ENCODE results near the gene LECT2. TPM values are rescaled to one million over a fixed set of nuclear protein-coding genes. Genes with fewer than 3 reads are reported as not detected.

Gene LECT2
- total and polyA plus RNA-seq, 10 of the 15 experiments (the other 5 are each of a cell fraction or from before 2014, with no cell fraction given) = not detected

DNA sequence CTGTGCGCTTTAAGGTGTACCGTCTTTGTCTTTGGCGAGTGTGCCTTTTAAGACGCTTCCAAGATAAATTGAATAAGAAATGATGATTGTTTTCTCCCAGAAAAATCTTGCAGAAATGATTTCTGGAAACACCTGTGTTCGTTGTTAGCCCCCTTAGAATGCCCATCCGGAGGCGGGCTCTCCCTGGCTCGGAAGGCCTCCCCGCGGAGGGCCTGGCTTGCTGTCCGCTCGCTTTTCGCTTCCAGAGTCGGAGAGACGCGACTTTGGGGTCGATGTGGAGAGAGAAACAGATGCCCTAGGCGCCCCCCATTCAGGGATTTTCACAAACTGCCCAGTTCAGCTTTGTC, 23.9 kb downstream of the LECT2 start:
- no peak overlapping the region for H3K4me3 ChIP-seq
- DNase-seq (ENCODE audit: low read depth, low spot score) (no peak), FAIRE-seq (no peak), ATAC-seq (no peak)
- no peaks in the 10 kb centered on the region for H3K9me3 ChIP-seq (replicated peaks; ENCODE audit: control insufficient read depth, insufficient read depth, low read length)
- H3K27me3 ChIP-seq (replicated peaks in 1 of 2; ENCODE audit: control insufficient read depth in 2 of 2, insufficient read depth in 2 of 2, low read length in 1 of 2) = peaks cover 2 to 3% of the 10 kb centered on the region in 2 experiments; a peak in 2 of 4 replicates
- WGBS (ENCODE audit: insufficient coverage, insufficient replicate concordance, low lambda C conversion rate, missing lambda C conversion rate) = 46% methylated on average over 18 of the region's 18 CpGs
- no peaks in the 10 kb centered on the region for H3K4me1 ChIP-seq (ENCODE audit: control insufficient read depth, insufficient read depth, low read length)
- POLR2A ChIA-PET = no interaction called here
- intact Hi-C loops (cut with micrococcal nuclease; ENCODE audit: unreplicated experiment) (no loop called here), in situ Hi-C loops (cut with MboI) (no loop called here)
- TF ChIP-seq, protein P1, sequence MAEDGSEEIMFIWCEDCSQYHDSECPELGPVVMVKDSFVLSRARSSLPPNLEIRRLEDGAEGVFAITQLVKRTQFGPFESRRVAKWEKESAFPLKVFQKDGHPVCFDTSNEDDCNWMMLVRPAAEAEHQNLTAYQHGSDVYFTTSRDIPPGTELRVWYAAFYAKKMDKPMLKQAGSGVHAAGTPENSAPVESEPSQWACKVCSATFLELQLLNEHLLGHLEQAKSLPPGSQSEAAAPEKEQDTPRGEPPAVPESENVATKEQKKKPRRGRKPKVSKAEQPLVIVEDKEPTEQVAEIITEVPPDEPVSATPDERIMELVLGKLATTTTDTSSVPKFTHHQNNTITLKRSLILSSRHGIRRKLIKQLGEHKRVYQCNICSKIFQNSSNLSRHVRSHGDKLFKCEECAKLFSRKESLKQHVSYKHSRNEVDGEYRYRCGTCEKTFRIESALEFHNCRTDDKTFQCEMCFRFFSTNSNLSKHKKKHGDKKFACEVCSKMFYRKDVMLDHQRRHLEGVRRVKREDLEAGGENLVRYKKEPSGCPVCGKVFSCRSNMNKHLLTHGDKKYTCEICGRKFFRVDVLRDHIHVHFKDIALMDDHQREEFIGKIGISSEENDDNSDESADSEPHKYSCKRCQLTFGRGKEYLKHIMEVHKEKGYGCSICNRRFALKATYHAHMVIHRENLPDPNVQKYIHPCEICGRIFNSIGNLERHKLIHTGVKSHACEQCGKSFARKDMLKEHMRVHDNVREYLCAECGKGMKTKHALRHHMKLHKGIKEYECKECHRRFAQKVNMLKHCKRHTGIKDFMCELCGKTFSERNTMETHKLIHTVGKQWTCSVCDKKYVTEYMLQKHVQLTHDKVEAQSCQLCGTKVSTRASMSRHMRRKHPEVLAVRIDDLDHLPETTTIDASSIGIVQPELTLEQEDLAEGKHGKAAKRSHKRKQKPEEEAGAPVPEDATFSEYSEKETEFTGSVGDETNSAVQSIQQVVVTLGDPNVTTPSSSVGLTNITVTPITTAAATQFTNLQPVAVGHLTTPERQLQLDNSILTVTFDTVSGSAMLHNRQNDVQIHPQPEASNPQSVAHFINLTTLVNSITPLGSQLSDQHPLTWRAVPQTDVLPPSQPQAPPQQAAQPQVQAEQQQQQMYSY (CRISPR knock-in tag; IDR thresholded peaks at IDR 0.05) = no peak
- TF ChIP-seq BRCA1 (IDR thresholded peaks at IDR 0.05; ENCODE audit: low read depth, low read length) = no peak
- TF ChIP-seq GATAD2B (conservative IDR thresholded peaks at IDR 0.05; ENCODE audit: low read depth) = no peak
- no peak for TF ChIP-seq EED (IDR thresholded peaks at IDR 0.05; ENCODE audit: low read depth)
- no peak for TF ChIP-seq ESRRA (IDR thresholded peaks at IDR 0.05; ENCODE audit: low read length)
- TF ChIP-seq KDM1A (IDR thresholded peaks at IDR 0.05; ENCODE audit: borderline replicate concordance) = no peak
- TF ChIP-seq BACH1 (IDR thresholded peaks at IDR 0.05; ENCODE audit: borderline replicate concordance) = no peak
- TF ChIP-seq, protein P2, sequence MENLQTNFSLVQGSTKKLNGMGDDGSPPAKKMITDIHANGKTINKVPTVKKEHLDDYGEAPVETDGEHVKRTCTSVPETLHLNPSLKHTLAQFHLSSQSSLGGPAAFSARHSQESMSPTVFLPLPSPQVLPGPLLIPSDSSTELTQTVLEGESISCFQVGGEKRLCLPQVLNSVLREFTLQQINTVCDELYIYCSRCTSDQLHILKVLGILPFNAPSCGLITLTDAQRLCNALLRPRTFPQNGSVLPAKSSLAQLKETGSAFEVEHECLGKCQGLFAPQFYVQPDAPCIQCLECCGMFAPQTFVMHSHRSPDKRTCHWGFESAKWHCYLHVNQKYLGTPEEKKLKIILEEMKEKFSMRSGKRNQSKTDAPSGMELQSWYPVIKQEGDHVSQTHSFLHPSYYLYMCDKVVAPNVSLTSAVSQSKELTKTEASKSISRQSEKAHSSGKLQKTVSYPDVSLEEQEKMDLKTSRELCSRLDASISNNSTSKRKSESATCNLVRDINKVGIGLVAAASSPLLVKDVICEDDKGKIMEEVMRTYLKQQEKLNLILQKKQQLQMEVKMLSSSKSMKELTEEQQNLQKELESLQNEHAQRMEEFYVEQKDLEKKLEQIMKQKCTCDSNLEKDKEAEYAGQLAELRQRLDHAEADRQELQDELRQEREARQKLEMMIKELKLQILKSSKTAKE (IDR thresholded peaks at IDR 0.05; ENCODE audit: low read depth, poor library complexity, severe bottlenecking) = no peak
- TF ChIP-seq, protein P3, sequence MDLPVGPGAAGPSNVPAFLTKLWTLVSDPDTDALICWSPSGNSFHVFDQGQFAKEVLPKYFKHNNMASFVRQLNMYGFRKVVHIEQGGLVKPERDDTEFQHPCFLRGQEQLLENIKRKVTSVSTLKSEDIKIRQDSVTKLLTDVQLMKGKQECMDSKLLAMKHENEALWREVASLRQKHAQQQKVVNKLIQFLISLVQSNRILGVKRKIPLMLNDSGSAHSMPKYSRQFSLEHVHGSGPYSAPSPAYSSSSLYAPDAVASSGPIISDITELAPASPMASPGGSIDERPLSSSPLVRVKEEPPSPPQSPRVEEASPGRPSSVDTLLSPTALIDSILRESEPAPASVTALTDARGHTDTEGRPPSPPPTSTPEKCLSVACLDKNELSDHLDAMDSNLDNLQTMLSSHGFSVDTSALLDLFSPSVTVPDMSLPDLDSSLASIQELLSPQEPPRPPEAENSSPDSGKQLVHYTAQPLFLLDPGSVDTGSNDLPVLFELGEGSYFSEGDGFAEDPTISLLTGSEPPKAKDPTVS (IDR thresholded peaks at IDR 0.05; ENCODE audit: low read depth, low read length) = no peak
- CTCF ChIA-PET = no interaction called here
- SMC1A ChIA-PET (ENCODE audit: uncharacterized antibody, unreplicated experiment) = no interaction called here
- H2AFZ ChIP-seq (ENCODE audit: control insufficient read depth, low read depth, low read length) = no peak overlapping the region
- H4K20me1 ChIP-seq (ENCODE audit: control insufficient read depth, insufficient read depth) = no peaks in the 10 kb centered on the region
- no TSS peak for BruUV-seq (replicated peaks)
- H3K79me2 ChIP-seq (ENCODE audit: control insufficient read depth, insufficient read depth, low read length) = no peaks in the 10 kb centered on the region
- H3K36me3 ChIP-seq (ENCODE audit: control insufficient read depth in 2 of 2, insufficient read depth in 2 of 2, low read length in 1 of 2) = no peaks in the 10 kb centered on the region
- RAD21 ChIA-PET (ENCODE audit: unreplicated experiment) = no interaction called here
- no peak overlapping the region for H3K9ac ChIP-seq (ENCODE audit: control insufficient read depth, insufficient read depth, low read length)
- H3K4me2 ChIP-seq (ENCODE audit: control insufficient read depth, insufficient read depth) = no peak overlapping the region
- H3K27ac ChIP-seq (ENCODE audit: control insufficient read depth, insufficient read depth) = no peak overlapping the region
